CD8-positive, alpha-beta memory T cell (primary cell): ENCODE results near the gene ENKUR. TPM values are rescaled to one million over a fixed set of nuclear protein-coding genes. Genes with fewer than 3 reads are reported as not detected.

Source experiments
- CTCF ChIA-PET: fragments of 350-600 bp; sonication (Branson Sonifier 250); formaldehyde crosslinking; loops from one replicate; lab custom pipeline; 2021; ENCODE audit warnings: antibody characterized with exemption; lab: Charles Lee
- POLR2A ChIA-PET: fragments of 350-600 bp; sonication (Branson Sonifier 250); formaldehyde crosslinking; loops from one replicate; lab custom pipeline; 2021; ENCODE audit warnings: antibody characterized with exemption; lab: Charles Lee
- DNase-seq, 5 donors: peaks; one replicate each; pipeline versions ENCODE4 v3.0.0 to v3.0.0-alpha.2; 2020 to 2022; ENCODE audit warnings: mixed read lengths in 1 of 5
- H3K27ac ChIP-seq: one replicate; pipeline ENCODE4 v1.7.0; 2013; ENCODE audit warnings: low read depth, mild to moderate bottlenecking, low read length, moderate library complexity
- H3K27me3 ChIP-seq: 2 replicates; pipeline ENCODE4 v1.7.0; 2013; ENCODE audit warnings: low read length, mild to moderate bottlenecking; ENCODE audit not compliant: insufficient read depth, poor library complexity, severe bottlenecking
- H3K36me3 ChIP-seq: 2 replicates; pipeline ENCODE4 v1.7.0; 2013; ENCODE audit warnings: mild to moderate bottlenecking, low read length, moderate library complexity; ENCODE audit not compliant: insufficient read depth
- H3K4me1 ChIP-seq: 2 replicates; pipeline ENCODE4 v1.7.0; 2013; ENCODE audit warnings: mild to moderate bottlenecking, low read length, moderate library complexity; ENCODE audit not compliant: insufficient read depth
- H3K4me3 ChIP-seq: 2 replicates; pipeline ENCODE4 v1.7.0; 2013; ENCODE audit warnings: mild to moderate bottlenecking, low read length
- H3K9me3 ChIP-seq: 2 replicates; pipeline ENCODE4 v1.7.0; 2013; ENCODE audit warnings: mild to moderate bottlenecking, low read length
- H3K27ac Mint-ChIP-seq, 8 donors: one replicate each; pipeline ENCODE4 v1.8.0; 2020 to 2021; ENCODE audit warnings: mixed read lengths in 8 of 8, mild to moderate bottlenecking in 6 of 8, inconsistent platforms in 3 of 8, moderate library complexity in 3 of 8
- H3K27me3 Mint-ChIP-seq, 2 donors: one replicate each; pipeline ENCODE4 v1.8.0; 2020 to 2021; ENCODE audit warnings: mixed read lengths in 2 of 2, mild to moderate bottlenecking in 1 of 2, moderate library complexity in 1 of 2
- H3K36me3 Mint-ChIP-seq, 3 donors: one replicate each; pipeline ENCODE4 v1.8.0; 2020 to 2021; ENCODE audit warnings: mixed read lengths in 3 of 3, inconsistent platforms in 1 of 3, mild to moderate bottlenecking in 1 of 3
- H3K4me1 Mint-ChIP-seq, 3 donors: one replicate each; pipeline ENCODE4 v1.8.0; 2020 to 2021; ENCODE audit warnings: mixed read lengths in 3 of 3, inconsistent platforms in 1 of 3, mild to moderate bottlenecking in 1 of 3
- H3K4me3 Mint-ChIP-seq, 7 donors: one replicate each; pipeline ENCODE4 v1.8.0; 2020 to 2021; ENCODE audit warnings: mixed read lengths in 7 of 7, mild to moderate bottlenecking in 6 of 7, moderate library complexity in 4 of 7, inconsistent platforms in 2 of 7
- H3K9me3 Mint-ChIP-seq, 5 donors: one replicate each; pipeline ENCODE4 v1.8.0; 2020 to 2022; ENCODE audit warnings: mixed read lengths in 5 of 5, mild to moderate bottlenecking in 3 of 5, moderate library complexity in 2 of 5, inconsistent platforms in 1 of 5
- polyA plus RNA-seq: library from polyadenylated mRNA; unstranded; fragments of 300-500 nt; fragmentation: Illumina TruSeq; gene quantifications from one replicate; pipeline ENCODE4 v1.2.3, GENCODE V29; 2021
- total RNA-seq, 2 experiments: library from RNA; stranded (reverse); gene quantifications; one replicate each; pipeline ENCODE4 v1.2.3, GENCODE V29; 2021

Gene ENKUR
- total and polyA plus RNA-seq, 3 experiments from 2014 or later, result not detected

DNA sequence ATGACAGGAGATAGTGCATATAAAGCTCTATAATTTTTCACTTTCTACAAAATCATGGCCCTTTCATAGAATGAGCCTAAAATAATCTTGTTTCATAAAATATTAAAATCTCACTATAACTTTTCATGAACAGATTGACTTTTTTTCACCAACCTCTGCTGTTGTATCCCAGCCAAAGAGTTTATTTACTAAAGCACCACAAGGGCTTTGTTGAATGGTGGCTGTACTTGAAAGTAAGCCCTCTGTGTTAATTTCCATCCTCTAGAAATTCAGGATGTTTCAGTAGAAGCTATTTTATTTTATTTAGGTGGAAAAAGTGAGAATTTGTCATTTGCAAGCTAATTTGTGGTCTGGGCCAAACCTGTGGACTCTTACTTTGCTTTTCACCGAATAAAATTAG, 30.7 kb upstream of the ENKUR start:
- ChIA-PET POLR2A (no interaction called here), CTCF (interaction anchor here (1.1 to 1.4 kb wide), 2 partner anchors 13 to 34 kb away, joined by 3 read pairs; no protein-coding TSS in a partner anchor)
- H3K4me1 Mint-ChIP-seq, result no peaks in the 10 kb centered on the region
- Histone ChIP-seq H3K4me3 (no peak overlapping the region), H3K4me1 (no peaks in the 10 kb centered on the region), H3K9me3 (no peaks in the 10 kb centered on the region), H3K27me3 (no peaks in the 10 kb centered on the region), H3K27ac (no peak overlapping the region), H3K36me3 (no peaks in the 10 kb centered on the region)
- no peak for DNase-seq
- no peak overlapping the region for H3K27ac Mint-ChIP-seq
- peaks cover 0 to 2% (median 0%) of the 10 kb centered on the region in 3 donors for H3K36me3 Mint-ChIP-seq
- H3K9me3 Mint-ChIP-seq, result peaks cover 0 to 2% (median 0%) of the 10 kb centered on the region in 5 donors
- peaks cover 24 to 52% of the 10 kb centered on the region in 2 donors for H3K27me3 Mint-ChIP-seq
- no peak overlapping the region for H3K4me3 Mint-ChIP-seq

DNA sequence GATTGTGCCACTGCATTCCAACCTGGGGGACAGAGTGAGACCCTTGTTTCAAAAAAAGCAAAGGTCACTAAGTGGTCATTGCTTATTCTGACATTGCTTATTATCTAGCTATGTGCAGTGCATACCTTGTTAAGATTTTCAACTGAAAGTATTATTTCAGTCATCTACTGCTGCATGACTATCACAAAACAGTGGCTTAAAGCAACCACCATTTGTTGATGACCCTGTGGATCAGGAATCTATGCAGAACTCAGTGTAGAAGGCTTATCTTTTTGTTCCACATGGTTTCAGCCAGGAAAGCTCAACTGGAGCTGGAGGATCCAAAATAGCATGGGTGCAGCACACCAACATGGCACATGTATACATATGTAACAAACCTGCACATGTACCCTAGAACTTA, 23.6 kb upstream of the ENKUR start:
- Mint-ChIP-seq H3K9me3 (peaks cover 0 to 2% (median 0%) of the 10 kb centered on the region in 5 donors), H3K27ac (no peak overlapping the region), H3K4me3 (no peak overlapping the region), H3K36me3 (peaks cover 0 to 3% (median 0%) of the 10 kb centered on the region in 3 donors), H3K27me3 (peaks cover 13 to 42% of the 10 kb centered on the region in 2 donors), H3K4me1 (no peaks in the 10 kb centered on the region)
- H3K27me3 ChIP-seq, result no peaks in the 10 kb centered on the region
- CTCF ChIA-PET, result interaction anchor here (1.0 kb wide), 1 partner anchor 15 kb away, joined by 3 read pairs; no protein-coding TSS in a partner anchor
- no peak overlapping the region for H3K4me3 ChIP-seq
- no peak for DNase-seq
- no peaks in the 10 kb centered on the region for H3K4me1 ChIP-seq
- H3K27ac ChIP-seq, result no peak overlapping the region
- no peaks in the 10 kb centered on the region for H3K9me3 ChIP-seq
- H3K36me3 ChIP-seq, result no peaks in the 10 kb centered on the region
- POLR2A ChIA-PET, result interaction anchor here (0.7 kb wide), 1 partner anchor 59 kb away, joined by 3 read pairs; no protein-coding TSS in a partner anchor

DNA sequence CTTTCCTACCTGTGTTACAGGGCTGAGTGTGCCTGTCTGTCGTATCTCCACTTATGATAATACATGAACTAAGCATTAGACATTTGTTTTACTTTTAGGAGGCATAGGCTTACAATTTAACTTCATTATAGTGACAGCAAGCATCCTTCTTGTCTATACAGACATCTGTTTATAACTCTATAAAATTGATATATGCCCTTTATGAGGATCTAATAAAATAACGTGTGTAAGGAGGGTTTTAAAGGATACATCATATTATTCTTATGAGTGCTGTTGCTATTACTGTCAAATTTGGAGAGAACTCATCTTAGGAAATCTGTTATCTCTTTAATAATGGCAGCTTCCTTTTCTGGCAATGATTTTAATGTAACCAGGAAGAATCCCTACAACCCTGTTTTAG, 22.4 kb upstream of the ENKUR start:
- Mint-ChIP-seq H3K36me3 (peaks cover 0 to 3% (median 0%) of the 10 kb centered on the region in 3 donors), H3K9me3 (peaks cover 0 to 2% (median 0%) of the 10 kb centered on the region in 5 donors), H3K27me3 (peaks cover 7 to 39% of the 10 kb centered on the region in 2 donors), H3K4me3 (no peak overlapping the region), H3K27ac (no peak overlapping the region), H3K4me1 (no peaks in the 10 kb centered on the region)
- H3K9me3 ChIP-seq, result no peaks in the 10 kb centered on the region
- ChIA-PET CTCF (interaction anchor here (1.0 kb wide), 1 partner anchor 14 kb away, joined by 3 read pairs; no protein-coding TSS in a partner anchor), POLR2A (no interaction called here)
- H3K4me1 ChIP-seq, result no peaks in the 10 kb centered on the region
- no peaks in the 10 kb centered on the region for H3K27me3 ChIP-seq
- no peak overlapping the region for H3K4me3 ChIP-seq
- no peak overlapping the region for H3K27ac ChIP-seq
- H3K36me3 ChIP-seq, result no peaks in the 10 kb centered on the region
- no peak for DNase-seq

DNA sequence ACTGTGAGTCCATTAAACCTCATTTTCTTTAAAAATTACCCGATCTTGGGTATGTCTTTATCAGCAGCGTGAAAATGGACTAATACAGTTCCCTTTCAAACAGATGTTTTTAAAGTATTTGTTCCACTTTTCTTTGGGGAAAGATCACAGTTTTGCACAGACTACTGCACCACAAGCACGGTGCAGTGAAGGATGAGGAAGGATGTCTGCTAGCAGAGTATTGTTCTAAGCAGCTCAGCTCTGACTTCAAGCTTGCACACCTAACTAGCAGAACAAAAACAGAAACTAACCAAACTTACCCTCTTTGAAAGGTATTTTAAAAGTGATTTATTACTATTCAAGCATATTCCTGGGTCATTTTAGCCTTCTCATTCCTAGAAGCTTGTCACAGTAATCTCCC, 20.4 kb upstream of the ENKUR start:
- H3K27me3 ChIP-seq, result no peaks in the 10 kb centered on the region
- Mint-ChIP-seq H3K4me3 (no peak overlapping the region), H3K36me3 (peaks cover 0 to 3% (median 0%) of the 10 kb centered on the region in 3 donors), H3K9me3 (peaks cover 0 to 2% (median 0%) of the 10 kb centered on the region in 5 donors), H3K27me3 (peaks cover 8 to 37% of the 10 kb centered on the region in 2 donors), H3K27ac (no peak overlapping the region), H3K4me1 (no peaks in the 10 kb centered on the region)
- no peak overlapping the region for H3K27ac ChIP-seq
- CTCF ChIA-PET, result no interaction called here
- DNase-seq, result no peak
- no peaks in the 10 kb centered on the region for H3K36me3 ChIP-seq
- H3K4me1 ChIP-seq, result no peaks in the 10 kb centered on the region
- POLR2A ChIA-PET, result no interaction called here
- H3K4me3 ChIP-seq, result no peak overlapping the region
- no peaks in the 10 kb centered on the region for H3K9me3 ChIP-seq

DNA sequence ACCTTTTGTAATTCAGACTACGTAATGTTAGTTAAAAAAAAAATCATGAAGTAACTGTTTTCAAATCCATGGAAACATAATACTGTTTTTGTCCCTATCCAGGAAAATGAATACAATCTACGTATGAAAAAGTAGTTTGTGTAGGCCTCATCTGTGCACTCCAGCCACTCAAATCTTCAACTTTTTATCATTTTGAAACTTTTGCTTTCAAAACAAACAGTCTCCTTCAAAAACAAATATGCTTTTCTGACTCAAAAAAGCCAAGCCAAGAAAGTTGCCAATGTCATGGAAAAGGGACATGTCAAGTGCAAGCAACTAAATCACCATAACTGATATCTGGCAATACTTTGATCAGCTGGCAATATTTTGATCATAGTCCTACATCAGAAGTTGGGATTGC, 13.6 kb upstream of the ENKUR start:
- Mint-ChIP-seq H3K4me3 (no peak overlapping the region), H3K4me1 (no peaks in the 10 kb centered on the region), H3K27ac (no peak overlapping the region), H3K36me3 (peaks cover 3 to 12% (median 4%) of the 10 kb centered on the region in 3 donors), H3K27me3 (peaks cover 3 to 6% of the 10 kb centered on the region in 2 donors), H3K9me3 (peaks cover 0 to 3% (median 0%) of the 10 kb centered on the region in 5 donors)
- Histone ChIP-seq H3K4me1 (no peaks in the 10 kb centered on the region), H3K27ac (no peak overlapping the region), H3K27me3 (no peaks in the 10 kb centered on the region), H3K4me3 (no peak overlapping the region), H3K36me3 (no peaks in the 10 kb centered on the region), H3K9me3 (no peaks in the 10 kb centered on the region)
- DNase-seq, result no peak
- POLR2A ChIA-PET, result no interaction called here
- CTCF ChIA-PET, result interaction anchor here (1.1 kb wide), 1 partner anchor 209 kb away, joined by 3 read pairs; no protein-coding TSS in a partner anchor

DNA sequence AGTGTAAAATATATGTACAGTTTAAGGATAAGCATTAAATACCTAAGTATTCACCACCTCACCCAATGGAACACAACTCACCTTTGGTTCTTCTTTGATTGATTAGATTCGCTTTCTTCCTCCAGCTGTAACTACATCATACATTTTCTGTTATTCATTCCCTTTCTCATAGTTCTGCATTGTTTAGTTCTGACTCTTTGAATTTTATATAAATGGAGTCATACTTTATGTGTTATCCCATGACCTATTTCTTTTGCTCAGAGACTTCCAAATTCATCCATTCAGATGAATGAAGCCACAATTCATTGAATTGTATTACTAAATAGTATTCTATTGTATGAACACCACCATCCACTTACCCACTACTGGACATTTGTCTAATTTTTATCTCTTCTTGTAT, 12.8 kb upstream of the ENKUR start:
- POLR2A ChIA-PET, result no interaction called here
- Histone ChIP-seq H3K4me3 (no peak overlapping the region), H3K27ac (no peak overlapping the region), H3K36me3 (no peaks in the 10 kb centered on the region), H3K9me3 (no peaks in the 10 kb centered on the region), H3K27me3 (no peaks in the 10 kb centered on the region), H3K4me1 (no peaks in the 10 kb centered on the region)
- H3K9me3 Mint-ChIP-seq, result peaks cover 0 to 3% (median 0%) of the 10 kb centered on the region in 5 donors
- no peak overlapping the region for H3K27ac Mint-ChIP-seq
- peaks cover 5 to 14% (median 11%) of the 10 kb centered on the region in 3 donors for H3K36me3 Mint-ChIP-seq
- DNase-seq, result no peak
- H3K4me3 Mint-ChIP-seq, result no peak overlapping the region
- CTCF ChIA-PET, result interaction anchor here (1.1 kb wide), 1 partner anchor 208 kb away, joined by 3 read pairs; no protein-coding TSS in a partner anchor
- H3K4me1 Mint-ChIP-seq, result no peaks in the 10 kb centered on the region
- H3K27me3 Mint-ChIP-seq, result peaks cover 3% of the 10 kb centered on the region in 2 donors

DNA sequence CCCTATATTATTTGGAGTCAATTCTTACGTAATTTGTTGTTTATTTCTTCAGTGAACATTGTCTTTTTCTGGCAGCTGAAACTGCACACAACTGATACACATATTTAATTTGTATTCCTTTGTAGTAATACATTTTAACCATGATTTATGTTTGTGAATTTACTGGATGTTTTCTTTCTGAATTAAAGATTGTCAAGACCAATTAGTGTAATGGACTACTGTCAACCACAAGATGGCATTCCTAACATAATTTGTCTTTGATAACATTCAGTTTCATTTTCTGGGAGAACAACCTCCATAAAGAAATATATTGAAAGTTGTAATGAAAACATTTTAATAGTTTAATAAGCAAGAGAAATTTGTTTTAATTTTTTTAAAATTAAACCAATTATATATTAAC, 10.5 kb upstream of the ENKUR start:
- Mint-ChIP-seq H3K4me3 (no peak overlapping the region), H3K4me1 (no peaks in the 10 kb centered on the region), H3K27me3 (peaks cover 0 to 1% of the 10 kb centered on the region in 2 donors), H3K27ac (no peak overlapping the region), H3K36me3 (peaks cover 11 to 22% (median 20%) of the 10 kb centered on the region in 3 donors), H3K9me3 (peaks cover 0 to 3% (median 0%) of the 10 kb centered on the region in 5 donors)
- ChIA-PET POLR2A (no interaction called here), CTCF (interaction anchor here (1.6 kb wide), 1 partner anchor 408 kb away, joined by 3 read pairs; no protein-coding TSS in a partner anchor)
- H3K9me3 ChIP-seq, result no peaks in the 10 kb centered on the region
- no peaks in the 10 kb centered on the region for H3K4me1 ChIP-seq
- DNase-seq, result no peak
- no peak overlapping the region for H3K4me3 ChIP-seq
- H3K27ac ChIP-seq, result no peak overlapping the region
- H3K36me3 ChIP-seq, result no peaks in the 10 kb centered on the region
- H3K27me3 ChIP-seq, result no peaks in the 10 kb centered on the region

DNA sequence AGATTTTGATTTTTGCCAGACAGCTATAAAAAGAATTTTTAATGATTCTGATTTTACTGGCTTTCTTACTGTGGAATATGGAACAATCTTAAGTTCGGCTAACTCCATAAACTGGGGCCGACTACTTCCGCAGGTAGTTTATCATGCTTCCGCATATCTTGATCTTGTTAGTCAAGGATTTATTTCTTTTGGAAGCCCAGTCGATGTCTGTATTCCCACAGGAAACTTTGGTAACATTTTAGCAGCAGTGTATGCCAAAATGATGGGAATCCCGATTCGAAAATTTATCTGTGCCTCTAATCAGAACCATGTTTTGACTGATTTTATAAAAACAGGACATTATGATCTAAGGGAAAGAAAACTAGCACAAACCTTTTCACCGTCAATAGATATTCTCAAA, 8.6 kb upstream of the ENKUR start:
- Histone ChIP-seq H3K27me3 (no peaks in the 10 kb centered on the region), H3K4me1 (no peaks in the 10 kb centered on the region), H3K36me3 (no peaks in the 10 kb centered on the region), H3K9me3 (no peaks in the 10 kb centered on the region), H3K4me3 (no peak overlapping the region), H3K27ac (no peak overlapping the region)
- H3K4me3 Mint-ChIP-seq, result no peak overlapping the region
- no peak for DNase-seq
- H3K36me3 Mint-ChIP-seq, result peaks cover 7 to 22% (median 10%) of the 10 kb centered on the region in 3 donors
- ChIA-PET CTCF (interaction anchor here (1.1 to 1.2 kb wide), 2 partner anchors 14 to 52 kb away, joined by 3 to 4 read pairs; no protein-coding TSS in a partner anchor), POLR2A (no interaction called here)
- H3K9me3 Mint-ChIP-seq, result no peaks in the 10 kb centered on the region
- H3K27ac Mint-ChIP-seq, result no peak overlapping the region
- H3K4me1 Mint-ChIP-seq, result peaks cover 0 to 3% (median 1%) of the 10 kb centered on the region in 3 donors
- H3K27me3 Mint-ChIP-seq, result no peaks in the 10 kb centered on the region
